HL-60 (cell line): ENCODE data around the gene SETD3.

Experiments used
- CTCF ChIP-seq: IDR thresholded peaks from one replicate; pipeline ENCODE4 v1.5.1; 2011; ENCODE audit warnings: low read length, control low read depth, inconsistent platforms; ENCODE audit not compliant: insufficient read depth
- GABPA ChIP-seq: IDR thresholded peaks from 2 replicates; pipeline ENCODE4 v1.6.1; 2012; ENCODE audit warnings: low read depth
- POLR2AphosphoS5 ChIP-seq: IDR thresholded peaks from 2 replicates; pipeline ENCODE4 v1.6.1; 2012; ENCODE audit warnings: low read depth
- REST ChIP-seq: IDR thresholded peaks from 2 replicates; pipeline ENCODE4 v1.6.1; 2012; ENCODE audit warnings: low read depth; ENCODE audit not compliant: insufficient replicate concordance

- no peak for TF ChIP-seq POLR2AphosphoS5
- TF ChIP-seq CTCF: no peak
- no peak for TF ChIP-seq GABPA
- no peak for TF ChIP-seq REST
Measured at GRCh38 chr14:99525699-99526080, 45.0 kb upstream of the SETD3 start.
